Germinal center (tissue), 1 donor: Measurements from ENCODE around the gene RHOD.

ENCODE experiments used
- DNase-seq: peaks from one replicate; pipeline ENCODE4 v3.0.0; 2012; ENCODE audit warnings: mixed read lengths, low spot score

Gene RHOD

GRCh38 chr11:67117672-67118180 lies 61.1 kb downstream of the RHOD start:
- DNase-seq: peak; percentile 37

- peak; percentile 64 for DNase-seq
Observed at GRCh38 chr11:67118181-67118766, 61.6 kb downstream of the RHOD start.

GRCh38 chr11:67118801-67119584 lies 62.3 kb downstream of the RHOD start, which contains the start of gene KDM2A:
TSS of gene KDM2A (plus strand) at chr11:67119263. CDS start at chr11:67121317, 2,054 bp downstream.
- DNase-seq: peak; percentile 100

GRCh38 chr11:67119585-67120391 lies 63.1 kb downstream of the RHOD start:
- DNase-seq: peak; percentile 48

DNA sequence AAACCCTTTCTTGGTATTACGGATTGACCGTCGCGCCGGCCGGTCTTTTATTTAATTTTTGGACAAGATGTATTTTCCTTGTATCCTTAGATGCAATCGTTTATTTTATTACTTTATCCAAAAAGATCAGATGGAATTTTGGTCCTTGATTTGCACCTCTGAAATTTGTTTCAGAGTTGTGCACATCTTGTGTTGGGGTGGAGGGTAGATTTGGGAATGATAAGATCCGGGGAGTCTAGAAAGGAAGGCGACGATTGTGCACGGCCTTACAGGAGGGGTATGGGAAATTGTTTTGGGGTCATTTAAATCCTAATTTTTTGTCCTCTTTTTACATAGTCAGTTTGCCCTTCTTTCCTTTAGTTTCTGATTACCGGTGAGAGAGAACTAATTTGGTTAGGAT lies 63.8 kb downstream of the RHOD start:
- DNase-seq: no peak

GRCh38 chr11:67120881-67121710 lies 64.4 kb downstream of the RHOD start:
- DNase-seq: peak; percentile 24
